ENCODE data around the gene VDR. TPM values are rescaled to one million over a fixed set of nuclear protein-coding genes. Genes with fewer than 3 reads are reported as not detected.

The VDR gene
- total and polyA plus RNA-seq, 2 donors (not counting 1 experiment from before 2014, with no cell fraction given): 0.37 to 0.42 TPM

DNA sequence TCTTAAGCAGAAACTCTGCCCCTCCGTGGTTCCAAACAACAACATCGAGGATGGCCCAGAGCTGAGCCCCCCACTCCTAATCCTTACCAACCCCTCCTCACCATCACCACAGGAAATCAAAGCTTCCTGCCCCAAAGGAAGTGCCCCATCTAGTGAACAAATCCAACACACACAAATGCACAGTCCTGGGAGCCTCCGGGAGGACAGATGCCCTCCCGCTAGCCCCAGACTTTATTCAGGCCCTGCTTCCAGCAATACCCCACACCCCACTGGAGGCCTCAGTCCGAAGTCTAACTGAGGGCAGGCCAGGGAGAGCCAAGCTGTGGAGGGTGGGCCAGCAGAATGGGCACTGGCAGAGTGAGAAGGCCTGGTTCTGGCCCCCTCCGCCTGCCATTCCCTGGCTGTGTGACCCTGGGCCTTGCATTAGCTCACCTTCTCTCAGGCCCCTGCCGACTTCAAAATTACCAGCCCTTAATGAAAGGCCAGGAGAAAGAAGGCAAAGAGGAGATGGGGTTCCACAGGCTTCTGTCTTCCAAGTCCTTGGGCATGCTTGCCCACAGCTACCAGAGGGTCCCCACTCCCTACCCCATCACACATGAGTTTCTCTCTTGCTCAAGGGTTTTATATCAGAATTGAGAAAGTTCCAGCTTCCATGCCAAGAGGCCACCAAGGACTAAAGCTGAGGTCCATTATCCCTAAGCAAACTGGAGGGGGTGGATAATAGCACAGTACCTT, 87.4 kb downstream of the VDR start:
- H3K4me1 ChIP-seq (ENCODE audit: control insufficient read depth in 2 of 2, insufficient read depth in 2 of 2, low read length in 2 of 2): peaks cover 62 to 74% of the 10 kb centered on the region in 2 donors
- peak overlapping the region; percentile 67 to 96 for H3K27ac ChIP-seq (ENCODE audit: low read length in 2 of 2)
- Mint-ChIP-seq H3K9me3 (ENCODE audit: insufficient read depth) (no peaks in the 10 kb centered on the region), H3K4me3 (peak overlapping the region; percentile 93), H3K4me1 (peaks cover 76% of the 10 kb centered on the region), H3K27me3 (no peaks in the 10 kb centered on the region), H3K27ac (peak overlapping the region; percentile 91)
- intact Hi-C loops (cut with micrococcal nuclease): loop anchor here (5.0 kb wide), 1 partner anchor 290 kb away; the partner anchor contains the start of gene SENP1
- CTCF ChIA-PET: interaction anchor here (1.0 to 38.8 kb wide), 11 partner anchors 10 to 721 kb away, joined by 3 to 1203 read pairs (median 4); partner anchors contain the start of gene SLC48A1
- no peaks in the 10 kb centered on the region for H4K20me1 ChIP-seq (ENCODE audit: control insufficient read depth, insufficient read depth, low read length, poor library complexity, severe bottlenecking)
- H3K36me3 ChIP-seq (replicated peaks in 1 of 2; ENCODE audit: control extremely low read depth in 1 of 2, control insufficient read depth in 1 of 2, extremely low read depth in 1 of 2, insufficient read depth in 2 of 2, low read length in 1 of 2): no peaks in the 10 kb centered on the region
- peak overlapping the region; percentile 11 for H2AFZ ChIP-seq (ENCODE audit: insufficient read depth, low read depth, low read length, poor library complexity, severe bottlenecking)
- DNase-seq: no peak
- POLR2A ChIA-PET: interaction anchor here (0.7 to 17.3 kb wide), 5 partner anchors 9 to 52 kb away, joined by 3 to 264 read pairs (median 3); no protein-coding TSS in a partner anchor
- H3K4me2 ChIP-seq (replicated peaks; ENCODE audit: low read depth, low read length, poor library complexity, severe bottlenecking): peak overlapping the region; percentile 79
- WGBS (ENCODE audit: insufficient coverage): 5% methylated on average over 5 of the region's 7 CpGs
- ATAC-seq (ENCODE audit: low read depth): no peak
- no peaks in the 10 kb centered on the region for H3K9me3 ChIP-seq (ENCODE audit: control extremely low read depth in 1 of 3, control insufficient read depth in 2 of 3, insufficient read depth in 1 of 3, low read length in 2 of 3)
- no peaks in the 10 kb centered on the region for H3K27me3 ChIP-seq (replicated peaks in 1 of 4; ENCODE audit: control extremely low read depth in 1 of 4, control insufficient read depth in 3 of 4, insufficient read depth in 4 of 4, low read length in 3 of 4)
- H3K79me2 ChIP-seq (ENCODE audit: control insufficient read depth, insufficient read depth, low read length): peaks cover 75% of the 10 kb centered on the region
- peak overlapping the region; percentile 77 for H3K9ac ChIP-seq (ENCODE audit: low read length)
- TF ChIP-seq, protein P1, sequence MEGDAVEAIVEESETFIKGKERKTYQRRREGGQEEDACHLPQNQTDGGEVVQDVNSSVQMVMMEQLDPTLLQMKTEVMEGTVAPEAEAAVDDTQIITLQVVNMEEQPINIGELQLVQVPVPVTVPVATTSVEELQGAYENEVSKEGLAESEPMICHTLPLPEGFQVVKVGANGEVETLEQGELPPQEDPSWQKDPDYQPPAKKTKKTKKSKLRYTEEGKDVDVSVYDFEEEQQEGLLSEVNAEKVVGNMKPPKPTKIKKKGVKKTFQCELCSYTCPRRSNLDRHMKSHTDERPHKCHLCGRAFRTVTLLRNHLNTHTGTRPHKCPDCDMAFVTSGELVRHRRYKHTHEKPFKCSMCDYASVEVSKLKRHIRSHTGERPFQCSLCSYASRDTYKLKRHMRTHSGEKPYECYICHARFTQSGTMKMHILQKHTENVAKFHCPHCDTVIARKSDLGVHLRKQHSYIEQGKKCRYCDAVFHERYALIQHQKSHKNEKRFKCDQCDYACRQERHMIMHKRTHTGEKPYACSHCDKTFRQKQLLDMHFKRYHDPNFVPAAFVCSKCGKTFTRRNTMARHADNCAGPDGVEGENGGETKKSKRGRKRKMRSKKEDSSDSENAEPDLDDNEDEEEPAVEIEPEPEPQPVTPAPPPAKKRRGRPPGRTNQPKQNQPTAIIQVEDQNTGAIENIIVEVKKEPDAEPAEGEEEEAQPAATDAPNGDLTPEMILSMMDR (IDR thresholded peaks at IDR 0.05): no peak
- no peak for TF ChIP-seq EZH2 (IDR thresholded peaks at IDR 0.05; ENCODE audit: borderline replicate concordance, insufficient read depth, low read depth, low read length, poor library complexity, severe bottlenecking)
- peak overlapping the region in 2 of 5 experiments; percentile 8 to 11 for H3K4me3 ChIP-seq (ENCODE audit: control extremely low read depth in 1 of 5, extremely low read depth in 1 of 5, insufficient read depth in 1 of 5, low read depth in 2 of 5, low read length in 4 of 5)
